ENCODE results near the gene COL5A1. TPM values are rescaled to one million over a fixed set of nuclear protein-coding genes. Genes with fewer than 3 reads are reported as not detected.
"Not testable (repeated sequence)": the region's sequence is repeated elsewhere in the genome, so short reads cannot be mapped to it uniquely, and the experiment has no call there.

The COL5A1 gene
- total RNA-seq, 2 donors from 2014 or later, result 10.9 to 22.0 TPM

DNA sequence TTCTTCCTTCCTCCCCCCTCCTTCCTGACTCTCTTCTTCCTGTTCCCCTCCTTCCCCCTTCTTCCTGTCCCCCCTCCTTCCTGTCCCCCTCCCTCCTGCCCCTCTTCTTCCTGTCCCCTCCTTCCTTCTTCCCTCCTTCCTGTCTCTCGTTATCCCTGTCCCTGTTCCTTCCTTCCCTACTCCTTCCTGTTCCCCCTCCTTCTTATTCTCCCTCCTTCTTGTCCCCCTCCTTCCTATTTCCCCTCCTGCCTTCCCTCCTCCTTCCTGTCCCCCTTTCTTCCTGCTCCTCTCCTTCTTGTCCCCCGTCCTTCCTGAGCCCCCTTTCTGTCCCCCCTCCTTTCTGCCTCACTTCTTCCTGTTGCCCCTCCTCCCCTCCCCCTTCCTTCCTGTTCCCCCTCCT is 70.6 kb downstream of the COL5A1 start:
- peaks cover 0 to 35% of the 10 kb centered on the region in 2 donors for H3K4me1 ChIP-seq
- H3K9me3 ChIP-seq, result no peaks in the 10 kb centered on the region
- no peak overlapping the region for H3K4me3 ChIP-seq
- peak overlapping the region in 1 of 2 donors; percentile 61 for H3K27ac ChIP-seq
- no peaks in the 10 kb centered on the region for H3K36me3 ChIP-seq
- TF ChIP-seq, protein P1, sequence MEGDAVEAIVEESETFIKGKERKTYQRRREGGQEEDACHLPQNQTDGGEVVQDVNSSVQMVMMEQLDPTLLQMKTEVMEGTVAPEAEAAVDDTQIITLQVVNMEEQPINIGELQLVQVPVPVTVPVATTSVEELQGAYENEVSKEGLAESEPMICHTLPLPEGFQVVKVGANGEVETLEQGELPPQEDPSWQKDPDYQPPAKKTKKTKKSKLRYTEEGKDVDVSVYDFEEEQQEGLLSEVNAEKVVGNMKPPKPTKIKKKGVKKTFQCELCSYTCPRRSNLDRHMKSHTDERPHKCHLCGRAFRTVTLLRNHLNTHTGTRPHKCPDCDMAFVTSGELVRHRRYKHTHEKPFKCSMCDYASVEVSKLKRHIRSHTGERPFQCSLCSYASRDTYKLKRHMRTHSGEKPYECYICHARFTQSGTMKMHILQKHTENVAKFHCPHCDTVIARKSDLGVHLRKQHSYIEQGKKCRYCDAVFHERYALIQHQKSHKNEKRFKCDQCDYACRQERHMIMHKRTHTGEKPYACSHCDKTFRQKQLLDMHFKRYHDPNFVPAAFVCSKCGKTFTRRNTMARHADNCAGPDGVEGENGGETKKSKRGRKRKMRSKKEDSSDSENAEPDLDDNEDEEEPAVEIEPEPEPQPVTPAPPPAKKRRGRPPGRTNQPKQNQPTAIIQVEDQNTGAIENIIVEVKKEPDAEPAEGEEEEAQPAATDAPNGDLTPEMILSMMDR (IDR thresholded peaks at IDR 0.05), result no peak
- H3K27me3 ChIP-seq, result no peaks in the 10 kb centered on the region
- DNase-seq (ENCODE audit: low spot score), result no peak

DNA sequence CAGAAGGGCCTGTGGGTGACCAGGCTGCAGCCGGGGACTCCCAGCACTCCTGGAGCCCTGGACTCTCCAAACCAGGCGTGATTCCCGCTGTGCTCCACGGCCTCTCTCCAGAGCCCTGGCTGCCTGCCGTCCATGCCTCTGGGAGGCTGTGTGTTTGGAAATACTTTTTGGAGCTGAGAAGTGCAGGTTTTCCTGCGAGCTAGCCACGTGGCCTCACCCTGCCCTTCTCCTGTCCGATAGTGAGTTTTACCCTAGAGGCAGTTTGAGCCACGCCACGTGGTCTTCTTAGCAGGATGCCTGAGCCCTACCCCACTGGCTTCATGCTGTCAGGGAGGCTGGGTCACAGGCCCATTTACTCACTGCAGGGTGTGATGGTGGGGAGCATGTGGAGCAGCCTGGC is 71.3 kb downstream of the COL5A1 start:
- DNase-seq (ENCODE audit: low spot score), result peak; percentile 69
- no peak overlapping the region for H3K4me3 ChIP-seq
- H3K36me3 ChIP-seq, result no peaks in the 10 kb centered on the region
- H3K4me1 ChIP-seq, result peaks cover 0 to 35% of the 10 kb centered on the region in 2 donors
- TF ChIP-seq, protein P1 (IDR thresholded peaks at IDR 0.05), result no peak
- H3K27me3 ChIP-seq, result no peaks in the 10 kb centered on the region
- peak overlapping the region in 1 of 2 donors; percentile 61 for H3K27ac ChIP-seq
- no peaks in the 10 kb centered on the region for H3K9me3 ChIP-seq

DNA sequence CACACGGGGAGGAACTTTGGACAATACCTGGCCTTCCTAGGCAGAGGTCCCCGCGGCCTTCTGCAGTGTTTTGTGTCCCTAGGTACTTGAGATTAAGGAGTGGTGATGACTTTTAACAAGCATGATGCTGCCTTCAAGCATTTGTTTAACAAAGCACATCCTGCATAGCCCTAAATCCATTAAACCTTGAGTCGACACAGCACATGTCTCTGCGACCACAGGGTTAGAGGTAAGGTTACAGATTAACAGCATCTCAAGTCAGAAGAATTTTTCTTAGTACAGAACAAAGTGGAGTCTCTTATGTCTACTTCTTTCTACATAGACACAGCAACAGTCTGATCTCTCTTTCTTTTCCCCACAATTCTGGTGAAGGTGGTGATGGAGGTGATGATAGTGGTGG is 73.9 kb downstream of the COL5A1 start:
- peaks cover 0 to 12% of the 10 kb centered on the region in 2 donors for H3K4me1 ChIP-seq
- H3K27ac ChIP-seq; H3K36me3 ChIP-seq; DNase-seq (ENCODE audit: low spot score); H3K9me3 ChIP-seq; H3K27me3 ChIP-seq; H3K4me3 ChIP-seq: not testable (repeated sequence)

DNA sequence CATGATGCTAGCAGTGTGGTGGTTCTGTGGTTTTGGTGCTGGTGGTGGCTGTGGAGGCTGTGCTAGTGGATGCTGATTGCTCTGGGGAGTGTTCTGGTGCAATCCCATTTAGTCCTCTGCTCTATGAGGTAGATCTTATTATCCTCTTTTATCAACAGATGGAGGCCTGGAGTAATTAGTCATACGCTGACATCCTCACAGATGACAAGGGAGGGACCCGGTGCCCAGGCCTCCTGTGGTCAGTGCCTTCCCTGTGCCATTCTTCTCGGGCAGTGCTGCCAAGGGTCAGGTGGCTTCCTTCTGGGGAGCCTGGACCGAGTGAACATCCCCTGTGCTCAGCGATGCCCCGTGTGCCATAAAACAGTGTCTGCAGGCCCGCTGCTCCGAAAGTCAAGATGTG is 74.5 kb downstream of the COL5A1 start:
- Histone ChIP-seq H3K36me3 (no peaks in the 10 kb centered on the region), H3K27me3 (no peaks in the 10 kb centered on the region), H3K4me3 (no peak overlapping the region), H3K9me3 (no peaks in the 10 kb centered on the region), H3K4me1 (peaks cover 0 to 12% of the 10 kb centered on the region in 2 donors), H3K27ac (no peak overlapping the region)
- DNase-seq (ENCODE audit: low spot score), result no peak
- TF ChIP-seq, protein P1 (IDR thresholded peaks at IDR 0.05), result no peak

DNA sequence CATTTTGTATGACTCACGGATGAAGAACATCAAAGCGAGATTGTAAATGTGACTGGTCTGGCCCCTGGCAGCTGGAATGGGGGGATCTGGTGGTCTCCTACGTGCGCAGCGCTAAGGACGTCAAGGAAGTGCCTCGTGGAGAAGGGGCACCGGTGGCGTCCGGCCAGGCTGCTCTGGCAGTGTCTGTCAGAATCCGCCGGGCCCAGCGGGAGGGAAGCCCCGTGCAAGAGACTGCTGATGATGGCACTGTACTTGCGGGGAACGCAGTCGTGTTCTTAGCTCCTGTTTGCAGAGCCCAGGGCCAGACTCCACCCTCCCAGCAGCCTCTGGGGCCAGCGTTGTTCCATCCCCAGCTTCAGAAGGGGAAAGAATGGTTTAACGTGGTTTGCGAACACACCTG is 75.5 kb downstream of the COL5A1 start:
- peaks cover 0 to 12% of the 10 kb centered on the region in 2 donors for H3K4me1 ChIP-seq
- DNase-seq (ENCODE audit: low spot score), result no peak
- no peaks in the 10 kb centered on the region for H3K27me3 ChIP-seq

DNA sequence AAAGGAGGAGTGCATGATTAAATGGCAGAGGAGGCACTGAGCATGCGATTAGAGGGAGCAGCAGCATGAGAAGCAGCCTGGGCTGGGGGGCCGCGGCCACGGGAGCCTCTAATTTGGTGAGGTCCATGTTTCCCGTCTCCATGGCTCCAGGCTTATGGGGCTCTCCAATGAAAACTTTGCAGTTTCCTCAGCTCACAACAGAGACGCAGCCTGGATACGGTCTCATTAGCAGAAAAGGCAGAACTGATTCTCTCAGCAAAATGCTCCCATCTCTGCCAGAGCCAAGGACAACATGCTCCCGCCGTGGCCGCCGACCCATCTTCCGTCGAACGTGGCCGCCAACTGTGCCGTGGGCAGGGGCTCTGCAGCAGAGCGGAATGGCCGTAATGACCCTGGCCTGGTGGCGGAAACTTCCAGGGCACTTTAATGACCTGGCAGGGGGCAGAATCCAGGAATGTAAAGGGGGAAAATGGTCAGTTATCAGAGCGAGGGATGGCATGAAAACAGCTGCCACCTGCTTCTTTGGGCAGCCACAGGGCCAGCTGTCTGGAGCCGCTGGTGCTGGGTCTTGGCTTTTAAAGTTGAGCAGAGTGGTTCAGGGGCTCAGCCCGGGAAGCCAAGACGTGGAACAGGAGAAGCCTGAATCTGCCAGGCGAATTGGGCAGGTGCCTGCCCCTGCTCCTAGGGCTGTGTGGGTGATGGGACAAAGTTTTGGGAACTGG is 76.5 kb downstream of the COL5A1 start:
- H3K27ac ChIP-seq, result peak overlapping the region; percentile 32 to 59
- peaks cover 0 to 12% of the 10 kb centered on the region in 2 donors for H3K4me1 ChIP-seq
- DNase-seq (ENCODE audit: low spot score), result no peak
- no peak overlapping the region for H3K4me3 ChIP-seq
- TF ChIP-seq, protein P1 (IDR thresholded peaks at IDR 0.05), result no peak
- no peaks in the 10 kb centered on the region for H3K36me3 ChIP-seq
- no peaks in the 10 kb centered on the region for H3K9me3 ChIP-seq
- no peaks in the 10 kb centered on the region for H3K27me3 ChIP-seq

More for the DNA sequence above, 75.5 kb downstream of the COL5A1 start:
- Histone ChIP-seq H3K4me3 (no peak overlapping the region), H3K9me3 (no peaks in the 10 kb centered on the region), H3K36me3 (no peaks in the 10 kb centered on the region), H3K27ac (peak overlapping the region; percentile 32 to 59)
- TF ChIP-seq, protein P1 (IDR thresholded peaks at IDR 0.05), result no peak

Data from right atrium auricular region (tissue), 2 donors.